Type B pancreatic cell (in vitro differentiated cells): ENCODE measurements around the gene ZNRF4. TPM values are rescaled to one million over a fixed set of nuclear protein-coding genes. Genes with fewer than 3 reads are reported as not detected.

Experiments used
- DNase-seq: peaks from one replicate; pipeline ENCODE4 v3.0.0; 2021; ENCODE audit warnings: mixed read lengths; ENCODE audit not compliant: unreplicated experiment; ENCODE audit errors: extremely low spot score
- H3K27ac Mint-ChIP-seq: 2 replicates; pipeline ENCODE4 v1.8.0; 2021; ENCODE audit warnings: mild to moderate bottlenecking, mixed read lengths
- H3K27me3 Mint-ChIP-seq: 2 replicates; pipeline ENCODE4 v1.8.0; 2021; ENCODE audit warnings: mixed read lengths
- H3K36me3 Mint-ChIP-seq: 2 replicates; pipeline ENCODE4 v1.8.0; 2021; ENCODE audit warnings: mixed read lengths
- H3K4me1 Mint-ChIP-seq: one replicate; pipeline ENCODE4 v1.8.0; 2021; ENCODE audit warnings: mixed read lengths; ENCODE audit not compliant: unreplicated experiment
- H3K4me3 Mint-ChIP-seq: 2 replicates; pipeline ENCODE4 v1.8.0; 2021; ENCODE audit warnings: mild to moderate bottlenecking, mixed read lengths
- H3K9me3 Mint-ChIP-seq: 2 replicates; pipeline ENCODE4 v1.8.0; 2021; ENCODE audit warnings: mixed read lengths
- total RNA-seq: library from RNA; stranded (reverse); gene quantifications from 2 replicates; pipeline ENCODE4 v1.2.1, GENCODE V29; 2021; ENCODE audit warnings: low replicate concordance
- TF ChIP-seq, protein P1 (sequence below): fragments of 200-600 bp; sonication (generic); conservative IDR thresholded peaks from 2 replicates; pipeline ENCODE4 v1.5.0; 2021; ENCODE audit warnings: antibody characterized with exemption, mild to moderate bottlenecking

Gene ZNRF4
- total RNA-seq, 1 donor from 2014 or later, result not detected

DNA sequence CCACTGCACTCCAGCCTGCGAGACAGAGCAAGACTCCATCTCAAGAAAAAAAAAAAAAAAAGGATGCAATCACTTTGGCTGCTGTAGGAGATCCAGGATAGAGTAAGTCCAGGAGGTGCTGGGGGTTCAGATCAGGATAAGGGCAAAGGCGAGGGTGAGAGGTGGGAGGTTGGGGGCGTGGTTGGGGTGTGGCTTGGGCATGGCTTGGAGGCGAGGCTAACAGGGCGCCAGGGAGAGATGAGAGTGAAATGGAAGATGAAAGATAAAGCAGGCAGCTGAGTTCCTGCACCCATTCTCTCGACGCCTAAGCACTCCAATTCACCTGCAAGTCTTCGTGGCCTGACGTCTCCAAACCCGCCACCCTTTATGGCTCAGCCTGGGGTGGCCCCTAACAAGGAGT is 25.0 kb upstream of the ZNRF4 start:
- H3K4me1 Mint-ChIP-seq, result peaks cover 11% of the 10 kb centered on the region
- H3K36me3 Mint-ChIP-seq, result no peaks in the 10 kb centered on the region
- no peak overlapping the region for H3K27ac Mint-ChIP-seq
- no peak overlapping the region for H3K4me3 Mint-ChIP-seq
- no peaks in the 10 kb centered on the region for H3K9me3 Mint-ChIP-seq
- DNase-seq, result no peak
- TF ChIP-seq, protein P1, sequence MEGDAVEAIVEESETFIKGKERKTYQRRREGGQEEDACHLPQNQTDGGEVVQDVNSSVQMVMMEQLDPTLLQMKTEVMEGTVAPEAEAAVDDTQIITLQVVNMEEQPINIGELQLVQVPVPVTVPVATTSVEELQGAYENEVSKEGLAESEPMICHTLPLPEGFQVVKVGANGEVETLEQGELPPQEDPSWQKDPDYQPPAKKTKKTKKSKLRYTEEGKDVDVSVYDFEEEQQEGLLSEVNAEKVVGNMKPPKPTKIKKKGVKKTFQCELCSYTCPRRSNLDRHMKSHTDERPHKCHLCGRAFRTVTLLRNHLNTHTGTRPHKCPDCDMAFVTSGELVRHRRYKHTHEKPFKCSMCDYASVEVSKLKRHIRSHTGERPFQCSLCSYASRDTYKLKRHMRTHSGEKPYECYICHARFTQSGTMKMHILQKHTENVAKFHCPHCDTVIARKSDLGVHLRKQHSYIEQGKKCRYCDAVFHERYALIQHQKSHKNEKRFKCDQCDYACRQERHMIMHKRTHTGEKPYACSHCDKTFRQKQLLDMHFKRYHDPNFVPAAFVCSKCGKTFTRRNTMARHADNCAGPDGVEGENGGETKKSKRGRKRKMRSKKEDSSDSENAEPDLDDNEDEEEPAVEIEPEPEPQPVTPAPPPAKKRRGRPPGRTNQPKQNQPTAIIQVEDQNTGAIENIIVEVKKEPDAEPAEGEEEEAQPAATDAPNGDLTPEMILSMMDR, result no peak
- peaks cover 35% of the 10 kb centered on the region for H3K27me3 Mint-ChIP-seq

DNA sequence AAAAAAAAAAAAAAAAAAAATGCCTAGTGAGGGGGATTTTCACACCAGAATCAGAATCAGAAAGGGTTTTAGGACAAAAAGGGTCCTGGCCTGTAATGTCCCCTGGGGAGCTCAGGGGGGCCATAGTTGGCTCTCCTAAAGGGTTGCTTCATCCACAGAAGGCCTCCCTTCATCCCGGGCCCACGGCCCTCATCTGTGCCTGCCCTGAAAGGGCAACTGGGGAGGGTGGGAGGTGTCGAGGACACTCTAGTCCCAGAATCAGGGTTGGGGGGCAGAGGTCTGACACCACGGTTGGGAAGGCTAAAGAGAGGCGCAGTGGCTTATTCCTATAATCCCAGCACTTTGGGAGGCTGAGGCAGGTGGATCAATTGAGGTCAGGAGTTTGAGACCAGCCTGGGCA is 22.5 kb upstream of the ZNRF4 start:
- no peaks in the 10 kb centered on the region for H3K36me3 Mint-ChIP-seq
- DNase-seq, result no peak
- H3K4me1 Mint-ChIP-seq, result peaks cover 7% of the 10 kb centered on the region
- TF ChIP-seq, protein P1, result no peak
- no peak overlapping the region for H3K27ac Mint-ChIP-seq
- H3K9me3 Mint-ChIP-seq, result no peaks in the 10 kb centered on the region
- H3K27me3 Mint-ChIP-seq, result peaks cover 35% of the 10 kb centered on the region
- no peak overlapping the region for H3K4me3 Mint-ChIP-seq

DNA sequence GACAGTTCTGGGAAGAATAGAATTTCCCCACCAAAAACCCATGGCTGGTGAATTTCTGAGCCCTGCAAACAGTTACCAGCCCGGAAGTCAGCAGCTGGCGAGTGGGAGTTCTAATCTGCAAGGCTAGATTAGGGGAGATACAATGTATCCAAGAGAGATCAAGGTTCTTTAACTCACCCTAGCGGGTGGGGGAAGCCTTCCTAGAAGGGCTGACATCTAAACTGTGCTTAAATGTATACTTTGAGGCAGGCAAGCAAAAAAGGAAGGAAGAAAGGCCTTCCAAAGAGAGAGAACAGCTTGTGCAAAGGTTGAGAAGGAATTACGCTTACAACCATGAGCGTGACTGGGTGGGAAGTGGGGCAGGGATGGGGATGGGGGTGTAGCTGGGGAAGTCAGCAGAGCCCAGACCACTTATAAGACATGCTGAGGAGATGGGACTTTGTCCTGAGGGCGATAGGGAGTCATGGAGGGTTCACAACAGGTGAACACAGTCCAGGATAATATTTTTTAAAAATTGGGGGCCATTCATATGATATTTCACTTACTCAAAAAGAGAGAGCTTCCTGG is 20.8 kb upstream of the ZNRF4 start:
- no peak overlapping the region for H3K27ac Mint-ChIP-seq
- no peaks in the 10 kb centered on the region for H3K9me3 Mint-ChIP-seq
- H3K36me3 Mint-ChIP-seq, result no peaks in the 10 kb centered on the region
- no peak for DNase-seq
- H3K4me3 Mint-ChIP-seq, result peak overlapping the region; percentile 61
- TF ChIP-seq, protein P1, result no peak
- H3K4me1 Mint-ChIP-seq, result peaks cover 7% of the 10 kb centered on the region
- H3K27me3 Mint-ChIP-seq, result peaks cover 43% of the 10 kb centered on the region

DNA sequence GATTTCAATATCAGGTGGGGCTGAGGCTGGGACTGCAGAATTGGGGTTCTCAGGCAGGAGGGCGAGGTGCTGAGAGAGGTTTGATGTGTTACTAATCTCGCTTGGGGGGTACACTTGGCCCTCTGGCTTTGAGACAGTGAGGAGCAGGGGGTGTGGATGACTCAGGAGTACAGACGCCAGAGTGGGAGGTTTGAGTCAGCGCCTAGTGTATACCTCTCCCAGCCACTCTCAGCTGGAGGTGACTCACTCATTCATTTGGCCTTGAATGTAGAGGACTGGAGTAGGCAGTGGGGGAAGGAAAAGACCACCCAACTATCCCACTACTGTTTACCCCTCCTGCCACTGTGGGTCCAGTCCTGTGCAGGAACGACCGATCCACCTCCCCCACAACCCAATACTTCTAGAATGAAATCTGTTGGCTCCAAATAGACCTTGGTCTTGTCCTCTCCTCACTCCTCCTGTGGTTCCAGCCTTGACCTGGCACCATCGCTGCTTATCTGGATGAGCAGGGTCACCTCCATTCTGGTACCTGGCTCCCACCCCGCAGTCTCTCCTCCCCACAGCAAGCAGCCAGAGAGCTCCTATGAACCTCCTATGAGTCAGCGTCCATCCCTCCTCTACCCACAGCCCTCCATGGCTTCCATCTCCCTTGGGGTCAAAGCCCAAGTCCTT is 20.1 kb upstream of the ZNRF4 start:
- H3K4me3 Mint-ChIP-seq, result peak overlapping the region; percentile 61
- TF ChIP-seq, protein P1, result no peak
- no peak overlapping the region for H3K27ac Mint-ChIP-seq
- no peaks in the 10 kb centered on the region for H3K36me3 Mint-ChIP-seq
- peaks cover 7% of the 10 kb centered on the region for H3K4me1 Mint-ChIP-seq
- H3K27me3 Mint-ChIP-seq, result peaks cover 44% of the 10 kb centered on the region
- DNase-seq, result no peak
- no peaks in the 10 kb centered on the region for H3K9me3 Mint-ChIP-seq

DNA sequence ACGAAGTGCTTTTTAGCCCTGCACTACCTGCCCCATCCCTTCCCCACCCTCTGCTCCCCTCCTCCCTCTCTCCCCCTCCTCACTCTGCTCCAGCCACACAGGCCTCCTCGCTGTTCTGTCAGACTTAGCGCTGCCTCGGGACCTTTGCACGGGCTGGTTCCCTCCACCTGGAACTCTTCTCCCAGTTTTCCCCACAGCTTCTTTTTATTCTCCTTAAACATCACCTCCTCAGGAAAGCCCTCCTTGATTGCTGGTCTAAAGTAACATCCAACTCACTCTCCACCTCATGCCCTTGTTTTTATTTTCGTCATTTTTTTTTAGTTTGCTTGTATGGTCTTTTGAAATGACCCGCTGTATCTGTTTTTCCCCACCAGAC is 19.6 kb upstream of the ZNRF4 start:
- H3K36me3 Mint-ChIP-seq, result no peaks in the 10 kb centered on the region
- peak overlapping the region; percentile 31 for H3K4me3 Mint-ChIP-seq
- peaks cover 45% of the 10 kb centered on the region for H3K27me3 Mint-ChIP-seq
- H3K4me1 Mint-ChIP-seq, result peaks cover 7% of the 10 kb centered on the region
- TF ChIP-seq, protein P1, result no peak
- DNase-seq, result no peak
- no peak overlapping the region for H3K27ac Mint-ChIP-seq
- no peaks in the 10 kb centered on the region for H3K9me3 Mint-ChIP-seq
